Adrenal gland (tissue), 5 donors: Measurements from ENCODE around the gene PPM1F.

Source experiments
- CTCF ChIP-seq, 6 experiments: fragments of 450-650 bp in 4 of 6; fragments of 200-600 bp in 2 of 6; sonication (generic) in 1 of 6; IDR thresholded peaks; 1 replicate in 5 of 6; 2 replicates in 1 of 6; pipeline versions ENCODE4 v1.5.1 to v1.8.0; 2016 to 2021; ENCODE audit warnings: antibody characterized with exemption in 6 of 6, mild to moderate bottlenecking in 2 of 6, moderate library complexity in 1 of 6
- POLR2A ChIP-seq, 2 donors: fragments of 450-650 bp; IDR thresholded peaks; one replicate each; pipeline ENCODE4 v1.6.1; 2017; ENCODE audit warnings: antibody characterized with exemption in 2 of 2, mild to moderate bottlenecking in 2 of 2, moderate library complexity in 1 of 2
- donor health status: DM: no; HTN: no; CAD: no.

DNA sequence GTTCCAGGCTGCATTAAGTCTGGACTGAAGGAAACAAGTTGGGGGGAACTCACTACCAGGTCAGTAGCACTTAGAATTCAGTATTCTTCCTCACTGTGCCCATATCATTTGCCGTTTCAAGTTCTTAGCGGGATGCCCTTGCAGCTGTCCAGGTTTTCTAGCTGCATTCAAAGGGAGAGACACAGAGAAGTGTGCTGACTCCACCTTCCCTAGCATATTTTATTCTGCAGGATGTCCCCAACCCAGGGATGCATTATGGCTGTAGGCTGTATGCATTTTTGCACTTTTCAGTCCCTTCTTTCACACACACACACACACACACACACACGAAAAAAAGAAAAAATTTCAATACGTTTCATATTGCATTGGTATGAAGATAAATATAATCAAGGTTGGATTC, 49.4 kb downstream of the PPM1F start:
- TF ChIP-seq POLR2A (IDR thresholded peaks at IDR 0.05), result no peak
- TF ChIP-seq CTCF (IDR thresholded peaks at IDR 0.05), result no peak
